Measurements from ENCODE around the gene UBR4. TPM values are rescaled to one million over a fixed set of nuclear protein-coding genes. Genes with fewer than 3 reads are reported as not detected.

The UBR4 gene
- total RNA-seq, 1 experiment from 2014 or later = 201 TPM

DNA sequence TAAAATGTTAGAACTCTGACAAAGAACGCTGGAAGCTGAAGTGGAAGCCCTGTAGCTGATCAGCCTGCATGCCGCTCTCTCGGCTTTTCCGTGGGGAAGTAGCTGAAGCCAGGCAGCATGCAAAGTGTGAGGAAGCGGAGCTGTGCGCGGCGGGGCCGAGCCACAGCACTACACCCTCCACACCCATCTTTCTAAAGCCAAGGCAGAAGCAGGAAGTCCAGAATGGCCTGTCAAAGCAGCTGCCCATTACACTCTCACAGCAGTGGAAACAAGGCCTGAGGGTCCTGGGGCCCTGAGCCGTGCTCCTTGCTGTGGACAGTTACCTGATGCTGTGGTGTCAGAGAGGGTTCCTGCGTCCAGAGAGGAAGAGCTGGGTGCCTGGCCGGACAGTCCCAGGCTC is 69.6 kb downstream of the UBR4 start:
- H3K27ac ChIP-seq (ENCODE audit: low read length) = no peak overlapping the region
- no peaks in the 10 kb centered on the region for H3K9me2 ChIP-seq (replicated peaks; ENCODE audit: insufficient read depth, low read length)
- no peak overlapping the region for H2AFZ ChIP-seq (ENCODE audit: low read length)
- no peak overlapping the region for H3K9ac ChIP-seq (ENCODE audit: low read length)
- peaks cover 91% of the 10 kb centered on the region for H3K36me3 ChIP-seq (ENCODE audit: insufficient read depth, low read length)
- no peaks in the 10 kb centered on the region for H3K4me1 ChIP-seq (ENCODE audit: low read length)
- H3K9me3 ChIP-seq (ENCODE audit: low read length) = no peaks in the 10 kb centered on the region
- no peaks in the 10 kb centered on the region for H3K27me3 ChIP-seq (ENCODE audit: low read length)
- peaks cover 10% of the 10 kb centered on the region for H3K79me2 ChIP-seq (ENCODE audit: low read length)
- H3K4me2 ChIP-seq (ENCODE audit: low read depth, low read length, poor library complexity, severe bottlenecking) = no peak overlapping the region
- H3K4me3 ChIP-seq (ENCODE audit: low read length) = no peak overlapping the region
- DNase-seq = no peak
- H4K20me1 ChIP-seq (ENCODE audit: insufficient read depth, low read depth, low read length) = no peaks in the 10 kb centered on the region; the same call in 1 of the 2 replicates

DNA sequence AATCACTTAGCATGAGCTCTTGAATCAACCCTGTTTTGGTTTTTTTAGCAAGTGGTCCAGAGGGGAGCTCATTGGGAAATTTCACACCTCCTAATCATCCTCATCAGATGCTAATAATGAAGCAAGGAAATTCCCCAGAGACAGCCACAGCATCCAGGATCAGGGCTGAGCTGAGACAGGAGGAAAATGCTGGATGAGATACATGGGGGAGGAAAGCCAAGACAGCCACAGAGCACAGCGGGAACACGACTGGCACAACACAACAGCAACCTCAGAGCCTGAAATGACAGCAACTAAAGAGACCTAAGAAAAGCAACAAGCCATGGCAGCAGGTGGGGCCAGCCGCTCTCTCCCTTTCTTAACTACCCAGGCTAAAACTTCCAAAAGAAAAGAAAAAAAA is 70.4 kb downstream of the UBR4 start:
- no peaks in the 10 kb centered on the region for H3K9me3 ChIP-seq (ENCODE audit: low read length)
- peaks cover 17% of the 10 kb centered on the region for H3K79me2 ChIP-seq (ENCODE audit: low read length)
- H2AFZ ChIP-seq (ENCODE audit: low read length) = no peak overlapping the region
- no peak overlapping the region for H3K27ac ChIP-seq (ENCODE audit: low read length)
- no peak overlapping the region for H3K4me3 ChIP-seq (ENCODE audit: low read length)
- no peak overlapping the region for H3K4me2 ChIP-seq (ENCODE audit: low read depth, low read length, poor library complexity, severe bottlenecking)
- H3K9ac ChIP-seq (ENCODE audit: low read length) = no peak overlapping the region
- H3K27me3 ChIP-seq (ENCODE audit: low read length) = no peaks in the 10 kb centered on the region
- no peak for DNase-seq
- no peaks in the 10 kb centered on the region for H3K9me2 ChIP-seq (replicated peaks; ENCODE audit: insufficient read depth, low read length)
- H3K36me3 ChIP-seq (ENCODE audit: insufficient read depth, low read length) = peaks cover 91% of the 10 kb centered on the region
- H3K4me1 ChIP-seq (ENCODE audit: low read length) = no peaks in the 10 kb centered on the region
- H4K20me1 ChIP-seq (ENCODE audit: insufficient read depth, low read depth, low read length) = no peaks in the 10 kb centered on the region; the same call in 1 of the 2 replicates

DNA sequence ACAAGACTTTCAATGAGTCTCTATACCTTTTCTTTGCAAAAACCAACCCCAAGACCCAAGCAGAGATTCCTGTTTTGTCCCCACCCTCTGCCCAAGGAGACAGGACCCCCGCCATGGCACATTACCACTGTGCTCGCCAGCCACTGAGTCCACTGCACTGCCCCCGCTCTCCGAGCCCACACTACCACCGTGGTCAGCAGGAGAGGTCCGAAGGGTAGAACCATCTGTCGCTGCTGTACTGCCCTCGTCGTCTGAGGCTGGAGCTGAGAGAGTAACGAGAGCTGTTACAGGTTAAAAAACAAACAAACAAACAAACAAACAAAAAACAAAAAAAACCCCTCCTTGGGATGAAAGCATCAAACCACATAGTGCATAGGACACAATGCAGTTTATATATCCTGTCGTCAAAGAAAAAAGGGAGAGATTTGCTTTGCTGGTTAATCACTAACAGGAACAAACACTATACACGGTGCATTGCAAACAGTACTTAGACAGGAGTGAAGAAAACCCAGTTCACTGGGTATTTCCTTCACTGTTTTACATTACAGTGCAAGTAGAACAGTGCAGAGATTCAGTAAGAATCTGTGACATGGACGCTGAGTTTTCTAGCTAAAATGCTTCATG is 71.0 kb downstream of the UBR4 start:
- Histone ChIP-seq H3K27ac (ENCODE audit: low read length) (no peak overlapping the region), H3K9me2 (replicated peaks; ENCODE audit: insufficient read depth, low read length) (no peaks in the 10 kb centered on the region), H3K79me2 (ENCODE audit: low read length) (peaks cover 21% of the 10 kb centered on the region), H3K9ac (ENCODE audit: low read length) (no peak overlapping the region), H2AFZ (ENCODE audit: low read length) (no peak overlapping the region), H3K9me3 (ENCODE audit: low read length) (no peaks in the 10 kb centered on the region), H3K4me3 (ENCODE audit: low read length) (no peak overlapping the region), H3K36me3 (ENCODE audit: insufficient read depth, low read length) (peaks cover 90% of the 10 kb centered on the region), H4K20me1 (ENCODE audit: insufficient read depth, low read depth, low read length) (no peaks in the 10 kb centered on the region; the same call in 1 of the 2 replicates), H3K4me2 (ENCODE audit: low read depth, low read length, poor library complexity, severe bottlenecking) (no peak overlapping the region), H3K27me3 (ENCODE audit: low read length) (no peaks in the 10 kb centered on the region), H3K4me1 (ENCODE audit: low read length) (no peaks in the 10 kb centered on the region)
- DNase-seq = no peak

DNA sequence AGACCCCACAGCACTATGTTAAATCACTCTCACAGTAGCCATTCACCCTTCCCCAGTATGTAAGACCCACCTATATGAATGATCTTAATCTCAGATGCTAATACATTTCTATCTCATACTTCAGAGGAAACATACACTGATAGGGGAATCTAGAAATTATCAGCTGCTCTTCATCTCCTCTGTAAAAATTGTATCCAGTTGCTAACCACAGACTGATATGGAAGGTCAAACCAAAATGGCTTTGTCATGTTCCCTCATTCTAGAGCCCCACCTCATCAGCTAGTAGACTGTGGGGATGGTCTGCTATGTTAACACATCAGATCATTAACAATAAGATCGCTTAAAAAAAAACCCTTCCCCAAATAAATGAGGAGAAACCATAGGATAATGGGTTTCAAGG is 71.7 kb downstream of the UBR4 start:
- Histone ChIP-seq H4K20me1 (ENCODE audit: insufficient read depth, low read depth, low read length) (no peaks in the 10 kb centered on the region; the same call in 1 of the 2 replicates), H3K36me3 (ENCODE audit: insufficient read depth, low read length) (peaks cover 87% of the 10 kb centered on the region), H2AFZ (ENCODE audit: low read length) (no peak overlapping the region), H3K9me3 (ENCODE audit: low read length) (peaks cover 2% of the 10 kb centered on the region; the same call in 1 of the 2 replicates), H3K4me1 (ENCODE audit: low read length) (no peaks in the 10 kb centered on the region), H3K4me3 (ENCODE audit: low read length) (no peak overlapping the region), H3K27me3 (ENCODE audit: low read length) (no peaks in the 10 kb centered on the region), H3K9ac (ENCODE audit: low read length) (no peak overlapping the region), H3K9me2 (replicated peaks; ENCODE audit: insufficient read depth, low read length) (no peaks in the 10 kb centered on the region), H3K79me2 (ENCODE audit: low read length) (peaks cover 22% of the 10 kb centered on the region), H3K4me2 (ENCODE audit: low read depth, low read length, poor library complexity, severe bottlenecking) (no peak overlapping the region), H3K27ac (ENCODE audit: low read length) (no peak overlapping the region)
- DNase-seq = no peak

DNA sequence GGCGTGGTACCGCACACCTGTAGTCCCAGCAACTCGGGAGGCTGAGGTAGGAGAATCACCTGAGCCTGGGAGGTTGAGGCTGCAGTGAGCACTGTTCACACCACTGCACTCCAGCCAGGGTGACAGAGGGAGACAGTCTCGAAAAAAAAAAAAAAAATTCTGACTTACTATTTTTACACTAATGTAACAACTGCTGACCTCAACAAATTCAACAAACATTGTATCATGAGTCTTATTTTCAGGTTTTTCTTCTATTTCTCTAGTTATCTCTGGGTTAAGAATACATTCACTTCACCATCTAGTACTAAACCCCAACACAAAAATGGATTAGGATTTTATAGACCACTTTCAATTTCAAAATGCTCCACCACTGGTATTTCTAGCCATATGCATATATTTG is 72.9 kb downstream of the UBR4 start:
- H3K4me2 ChIP-seq (ENCODE audit: low read depth, low read length, poor library complexity, severe bottlenecking) = no peak overlapping the region
- H2AFZ ChIP-seq (ENCODE audit: low read length) = no peak overlapping the region
- DNase-seq = no peak
- no peaks in the 10 kb centered on the region for H3K4me1 ChIP-seq (ENCODE audit: low read length)
- H4K20me1 ChIP-seq (ENCODE audit: insufficient read depth, low read depth, low read length) = no peaks in the 10 kb centered on the region; the same call in 1 of the 2 replicates
- no peak overlapping the region for H3K4me3 ChIP-seq (ENCODE audit: low read length)
- H3K27ac ChIP-seq (ENCODE audit: low read length) = no peak overlapping the region
- no peak overlapping the region for H3K9ac ChIP-seq (ENCODE audit: low read length)
- peaks cover 90% of the 10 kb centered on the region for H3K36me3 ChIP-seq (ENCODE audit: insufficient read depth, low read length)
- no peaks in the 10 kb centered on the region for H3K9me2 ChIP-seq (replicated peaks; ENCODE audit: insufficient read depth, low read length)
- H3K79me2 ChIP-seq (ENCODE audit: low read length) = peaks cover 28% of the 10 kb centered on the region
- peaks cover 3% of the 10 kb centered on the region; the same call in 1 of the 2 replicates for H3K9me3 ChIP-seq (ENCODE audit: low read length)
- no peaks in the 10 kb centered on the region for H3K27me3 ChIP-seq (ENCODE audit: low read length)

DNA sequence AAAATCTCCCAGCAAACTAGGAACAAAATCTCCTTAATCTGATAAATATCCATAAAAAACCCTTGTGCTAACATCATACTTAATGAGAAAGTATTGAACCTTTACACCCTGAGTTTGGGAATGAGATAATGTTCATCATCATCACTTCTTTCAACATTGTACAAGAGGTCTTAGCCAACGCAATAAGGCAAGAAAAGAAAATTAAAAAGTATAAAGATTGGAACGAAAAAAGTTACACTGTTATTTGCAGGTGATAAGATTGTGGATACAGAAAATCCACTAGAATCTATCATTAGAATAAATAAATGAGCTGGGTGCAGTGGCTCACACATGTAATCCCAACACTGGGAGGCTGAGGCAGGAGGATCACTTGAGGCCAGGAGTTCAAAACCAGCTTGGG is 76.7 kb downstream of the UBR4 start:
- H3K4me2 ChIP-seq (ENCODE audit: low read depth, low read length, poor library complexity, severe bottlenecking) = no peak overlapping the region
- H3K27ac ChIP-seq (ENCODE audit: low read length) = no peak overlapping the region
- no peak for DNase-seq
- peaks cover 71% of the 10 kb centered on the region for H3K36me3 ChIP-seq (ENCODE audit: insufficient read depth, low read length)
- no peaks in the 10 kb centered on the region for H3K27me3 ChIP-seq (ENCODE audit: low read length)
- peaks cover 36% of the 10 kb centered on the region for H3K79me2 ChIP-seq (ENCODE audit: low read length)
- H3K9me3 ChIP-seq (ENCODE audit: low read length) = peaks cover 3% of the 10 kb centered on the region; the same call in 1 of the 2 replicates
- H3K9me2 ChIP-seq (replicated peaks; ENCODE audit: insufficient read depth, low read length) = no peaks in the 10 kb centered on the region
- no peaks in the 10 kb centered on the region for H3K4me1 ChIP-seq (ENCODE audit: low read length)
- no peak overlapping the region for H3K9ac ChIP-seq (ENCODE audit: low read length)
- H2AFZ ChIP-seq (ENCODE audit: low read length) = no peak overlapping the region
- H4K20me1 ChIP-seq (ENCODE audit: insufficient read depth, low read depth, low read length) = no peaks in the 10 kb centered on the region
- no peak overlapping the region for H3K4me3 ChIP-seq (ENCODE audit: low read length)

DNA sequence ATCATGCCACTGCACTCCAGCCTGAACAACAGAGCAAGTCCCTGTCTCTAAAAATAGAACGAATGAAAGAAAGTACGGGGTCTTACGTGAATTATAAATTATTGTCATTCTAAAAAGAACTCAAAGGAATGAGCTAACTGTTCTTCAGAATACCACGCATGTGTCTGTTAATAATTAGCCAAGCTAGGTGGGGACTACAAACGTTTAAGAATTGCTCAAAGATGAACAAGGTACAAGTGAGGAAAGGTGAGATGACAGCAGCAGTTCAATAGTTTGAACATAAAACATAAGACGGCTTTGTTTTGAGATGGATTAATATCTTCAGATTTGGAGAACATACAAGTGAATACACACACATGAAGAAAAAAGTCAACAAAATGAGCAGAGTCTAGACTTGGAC is 79.6 kb downstream of the UBR4 start:
- no peak overlapping the region for H3K9ac ChIP-seq (ENCODE audit: low read length)
- no peak overlapping the region for H3K4me3 ChIP-seq (ENCODE audit: low read length)
- H3K4me2 ChIP-seq (ENCODE audit: low read depth, low read length, poor library complexity, severe bottlenecking) = no peak overlapping the region
- H3K27ac ChIP-seq (ENCODE audit: low read length) = no peak overlapping the region
- H3K36me3 ChIP-seq (ENCODE audit: insufficient read depth, low read length) = peaks cover 57% of the 10 kb centered on the region
- H3K4me1 ChIP-seq (ENCODE audit: low read length) = no peaks in the 10 kb centered on the region
- H3K9me3 ChIP-seq (ENCODE audit: low read length) = peaks cover 3% of the 10 kb centered on the region; the same call in 1 of the 2 replicates
- H4K20me1 ChIP-seq (ENCODE audit: insufficient read depth, low read depth, low read length) = no peaks in the 10 kb centered on the region
- DNase-seq = no peak
- peaks cover 27% of the 10 kb centered on the region; the same call in 1 of the 2 replicates for H3K79me2 ChIP-seq (ENCODE audit: low read length)
- no peak overlapping the region for H2AFZ ChIP-seq (ENCODE audit: low read length)
- H3K9me2 ChIP-seq (replicated peaks; ENCODE audit: insufficient read depth, low read length) = no peaks in the 10 kb centered on the region
- H3K27me3 ChIP-seq (ENCODE audit: low read length) = no peaks in the 10 kb centered on the region

DNA sequence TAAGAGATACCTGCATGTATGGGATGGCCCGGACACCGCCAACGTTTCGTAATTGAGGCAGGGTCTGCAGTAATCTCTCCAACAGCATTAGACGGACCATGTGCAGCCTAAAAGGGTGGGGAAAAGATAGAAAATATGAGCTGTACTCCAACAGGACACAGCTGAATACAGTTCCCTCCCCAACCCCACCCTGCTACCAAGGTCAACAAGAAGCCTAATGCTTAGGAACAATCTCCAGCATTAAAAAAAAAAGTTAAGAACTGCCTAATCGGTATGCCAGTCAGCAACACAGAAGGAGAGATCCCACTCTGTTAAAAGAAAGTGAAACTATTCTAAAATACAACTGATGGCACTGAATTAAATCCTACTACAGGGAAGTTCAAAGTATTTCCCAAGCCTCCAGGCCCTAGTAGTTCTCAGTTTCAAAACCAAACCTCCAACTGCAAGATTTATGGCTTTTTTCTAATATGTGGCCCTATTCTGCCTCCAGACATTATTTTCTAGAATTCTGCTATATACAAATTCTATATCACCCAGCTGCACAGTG is 81.0 kb downstream of the UBR4 start:
- Histone ChIP-seq H2AFZ (ENCODE audit: low read length) (no peak overlapping the region), H4K20me1 (ENCODE audit: insufficient read depth, low read depth, low read length) (no peaks in the 10 kb centered on the region), H3K9me2 (replicated peaks; ENCODE audit: insufficient read depth, low read length) (no peaks in the 10 kb centered on the region), H3K9me3 (ENCODE audit: low read length) (peaks cover 3% of the 10 kb centered on the region; the same call in 1 of the 2 replicates), H3K9ac (ENCODE audit: low read length) (no peak overlapping the region), H3K4me2 (ENCODE audit: low read depth, low read length, poor library complexity, severe bottlenecking) (no peak overlapping the region), H3K4me3 (ENCODE audit: low read length) (no peak overlapping the region), H3K27ac (ENCODE audit: low read length) (no peak overlapping the region), H3K4me1 (ENCODE audit: low read length) (no peaks in the 10 kb centered on the region), H3K36me3 (ENCODE audit: insufficient read depth, low read length) (peaks cover 57% of the 10 kb centered on the region), H3K79me2 (ENCODE audit: low read length) (0 out of 2 replicates have a peak, but pooled peaks cover 16% of the 10 kb centered on the region), H3K27me3 (ENCODE audit: low read length) (no peaks in the 10 kb centered on the region)
- no peak for DNase-seq
